K562 (cell line): ENCODE measurements around the gene EML6. TPM values are rescaled to one million over a fixed set of nuclear protein-coding genes. Genes with fewer than 3 reads are reported as not detected.

Experiments used
- ATAC-seq: fragments of 200-7000 bp; cut with Tn5 transposase; 3 replicates; pipeline ENCODE4 v1.9.1; 2020; ENCODE audit warnings: moderate library complexity
- BruUV-seq: library from RNA; stranded (reverse); fragments of 400-500 nt; replicated peaks from 2 replicates; lab custom pipeline; 2021; lab: Mats Ljungman, UMichigan
- CTCF ChIA-PET: fragments of 300-600 bp; formaldehyde crosslinking; extraction: SDS; loops from one replicate; lab custom pipeline; 2021; ENCODE audit warnings: low intra/inter-chr PET ratio; lab: Yijun Ruan, JAX
- POLR2A ChIA-PET: fragments of 300-600, 350-650 bp; sonication (Branson Sonifier 250); formaldehyde crosslinking; extraction: SDS; loops from one replicate; lab custom pipeline; 2021; ENCODE audit warnings: antibody characterized with exemption, inconsistent platforms; lab: Yijun Ruan, JAX
- DNase-seq, 4 experiments: peaks; one replicate each; pipeline versions ENCODE4 v3.0.0 to v3.0.0-alpha.2; 2011 to 2018; ENCODE audit warnings: low spot score in 3 of 4, mixed read lengths in 3 of 4; ENCODE audit errors: extremely low read depth in 1 of 4
- FAIRE-seq: peaks from 2 replicates; lab custom pipeline; 2011; peaks lifted over from hg19 to GRCh38; lab: Jason Lieb, UNC
- H2AFZ ChIP-seq: 2 replicates; pipeline ENCODE4 v1.6.0; 2011; ENCODE audit warnings: low read depth, low read length, control low read depth, inconsistent platforms
- H3K27ac ChIP-seq: fragments of 200-600 bp; 3 replicates; pipeline ENCODE4 v1.8.0; 2011; ENCODE audit warnings: low read depth, mild to moderate bottlenecking, control low read depth, inconsistent platforms, low read length, moderate library complexity, mixed read lengths; ENCODE audit errors: extremely low read depth
- H3K27me3 ChIP-seq, 2 experiments: fragments of 300-600 bp in 1 of 2; 2 replicates in 1 of 2; 3 replicates in 1 of 2; pipeline versions ENCODE4 v1.6.0 to v1.8.0; 2011; ENCODE audit warnings: inconsistent platforms in 2 of 2, low read length in 2 of 2, mild to moderate bottlenecking in 1 of 2, mixed read lengths in 1 of 2, moderate library complexity in 1 of 2; ENCODE audit not compliant: control insufficient read depth in 2 of 2, insufficient read depth in 2 of 2
- H3K36me3 ChIP-seq: fragments of 300-600 bp; 3 replicates; pipeline ENCODE4 v1.8.0; 2011; ENCODE audit warnings: mild to moderate bottlenecking, low read length, inconsistent platforms; ENCODE audit not compliant: control insufficient read depth, insufficient read depth
- H3K4me1 ChIP-seq, 2 experiments: fragments of 200-600 bp in 1 of 2; replicated peaks in 1 of 2; 2 replicates in 1 of 2; 3 replicates in 1 of 2; pipeline versions ENCODE4 v1.5.1 to v1.8.0; 2011; ENCODE audit warnings: inconsistent platforms in 2 of 2, low read length in 2 of 2, mild to moderate bottlenecking in 1 of 2, mixed read lengths in 1 of 2, moderate library complexity in 1 of 2; ENCODE audit not compliant: control insufficient read depth in 2 of 2, insufficient read depth in 2 of 2
- H3K4me2 ChIP-seq: 2 replicates; pipeline ENCODE4 v1.6.1; 2011; ENCODE audit warnings: low read length, control low read depth, inconsistent platforms, mixed read lengths; ENCODE audit not compliant: insufficient read depth
- H3K4me3 ChIP-seq: fragments of 200-600 bp; sonication (generic), shearing (Covaris generic); 2 replicates; pipeline ENCODE4 v1.5.1; 2016; ENCODE audit warnings: control low read depth, inconsistent platforms
- H3K79me2 ChIP-seq: fragments of 200-600 bp; 3 replicates; pipeline ENCODE4 v1.8.0; 2011; ENCODE audit warnings: low read length, inconsistent platforms; ENCODE audit not compliant: control insufficient read depth, insufficient read depth
- H3K9ac ChIP-seq, 2 experiments: 2 replicates each; pipeline versions ENCODE4 v1.6.0 to v1.6.1; 2011; ENCODE audit warnings: low read depth in 2 of 2, low read length in 2 of 2, control low read depth in 1 of 2, inconsistent platforms in 1 of 2, mild to moderate bottlenecking in 1 of 2, mixed read lengths in 1 of 2; ENCODE audit not compliant: insufficient read depth in 1 of 2
- H3K9me1 ChIP-seq: one replicate; pipeline ENCODE4 v1.6.0; 2011; ENCODE audit warnings: inconsistent platforms, mild to moderate bottlenecking, low read length, moderate library complexity; ENCODE audit not compliant: control insufficient read depth, insufficient read depth
- H3K9me3 ChIP-seq: replicated peaks from 2 replicates; pipeline ENCODE4 v1.5.1; 2011; ENCODE audit warnings: low read depth, low read length, inconsistent platforms; ENCODE audit not compliant: control insufficient read depth, insufficient read depth
- H4K20me1 ChIP-seq: replicated peaks from 2 replicates; pipeline ENCODE4 v1.6.1; 2011; ENCODE audit warnings: low read length, inconsistent platforms, mixed read lengths; ENCODE audit not compliant: control insufficient read depth, insufficient read depth
- CREB5 ChIP-seq: fragments of 250-450 bp; sonication (Bioruptor Pico); IDR thresholded peaks from 2 replicates; pipeline ENCODE4 v1.5.0; 2020; ENCODE audit warnings: mild to moderate bottlenecking
- E2F3 ChIP-seq: fragments of 250-450 bp; sonication (Bioruptor Pico); IDR thresholded peaks from 2 replicates; pipeline ENCODE4 v1.4.0; 2020; ENCODE audit warnings: mild to moderate bottlenecking
- ERF ChIP-seq: fragments of 450-650 bp; formaldehyde crosslinking; IDR thresholded peaks from 2 replicates; pipeline ENCODE4 v1.4.0; 2020; ENCODE audit warnings: mild to moderate bottlenecking, mixed read lengths
- GATAD2A ChIP-seq: fragments of 450-650 bp; IDR thresholded peaks from 2 replicates; pipeline ENCODE4 v1.6.1; 2017
- HNRNPLL ChIP-seq: fragments of 200-400 bp; formaldehyde crosslinking; IDR thresholded peaks from 2 replicates; pipeline ENCODE4 v1.6.1; 2017; ENCODE audit warnings: low read length, low read depth, mild to moderate bottlenecking; ENCODE audit not compliant: poor library complexity, severe bottlenecking
- KAT7 ChIP-seq: sonication (generic); formaldehyde crosslinking; IDR thresholded peaks from 2 replicates; pipeline ENCODE4 v1.8.0; 2022; ENCODE audit warnings: missing genetic modification reagents, mild to moderate bottlenecking, borderline replicate concordance
- MEF2D ChIP-seq: conservative IDR thresholded peaks from 2 replicates; pipeline ENCODE4 v1.6.1; 2016; ENCODE audit warnings: low read depth, missing genetic modification characterization, missing compliant biosample characterization
- NCOR1 ChIP-seq: fragments of 450-650 bp; IDR thresholded peaks from 2 replicates; pipeline ENCODE4 v1.6.1; 2016; ENCODE audit warnings: mild to moderate bottlenecking, moderate library complexity
- PTRF ChIP-seq: fragments of 450-650 bp; IDR thresholded peaks from 2 replicates; pipeline ENCODE4 v1.6.1; 2016; ENCODE audit warnings: mild to moderate bottlenecking, missing genetic modification characterization, missing compliant biosample characterization
- STAT6 ChIP-seq: sonication (generic); formaldehyde crosslinking; IDR thresholded peaks from 2 replicates; pipeline ENCODE4 v1.8.1; 2023; ENCODE audit warnings: mild to moderate bottlenecking, missing genetic modification reagents
- THAP12 ChIP-seq: fragments of 250-450 bp; sonication (Bioruptor Pico); IDR thresholded peaks from 2 replicates; pipeline ENCODE4 v1.9.0; 2021; ENCODE audit warnings: mild to moderate bottlenecking, inconsistent platforms
- THRA ChIP-seq: fragments of 450-650 bp; IDR thresholded peaks from 2 replicates; pipeline ENCODE4 v1.6.1; 2017; ENCODE audit warnings: mild to moderate bottlenecking, moderate library complexity
- ZBTB43 ChIP-seq: sonication (generic); formaldehyde crosslinking; IDR thresholded peaks from 2 replicates; pipeline ENCODE4 v1.8.0; 2023; ENCODE audit warnings: mild to moderate bottlenecking, missing genetic modification reagents
- WGBS: fragments of 100-300 bp; shearing (Covaris generic); methylation state at CpG from one replicate; pipeline ENCODE4 v1.1.6; 2016; ENCODE audit warnings: low coverage, mixed read lengths; ENCODE audit not compliant: insufficient coverage; ENCODE audit errors: missing lambda C conversion rate; 5-methylcytosine and 5-hydroxymethylcytosine counted together
- in situ Hi-C: fragments of 300-500 bp; cut with MboI; formaldehyde crosslinking; loops from 4 replicates; pipeline ENCODE4 v1.15.0; 2018; ENCODE audit warnings: inconsistent platforms, mixed read lengths
- intact Hi-C: fragments of 100-400 bp; cut with micrococcal nuclease; formaldehyde crosslinking; loops from 2 replicates; pipeline ENCODE4 v1.14.2; 2022
- polyA plus RNA-seq, 8 experiments: library from polyadenylated mRNA; depleted of rRNA in 4 of 8; stranded (reverse) in 5 of 8; unstranded in 3 of 8; fragments of >200 nt; fragmentation: Nextera tagmentation in 2 of 8; fragmentation: Illumina TruSeq in 1 of 8; extraction: Ambion mirVana in 2 of 8; extraction: Trizol in 1 of 8; gene quantifications; 2 replicates each; pipeline versions ENCODE4 v1.2.1 to v1.2.3, GENCODE V29; 2011 to 2014; ENCODE audit warnings: inconsistent platforms in 1 of 8, missing spikeins in 1 of 8
- total RNA-seq, 7 experiments: library from RNA; depleted of rRNA in 6 of 7; stranded (reverse); fragments of >200 nt in 6 of 7; fragmentation: Illumina TruSeq in 2 of 7; extraction: Trizol in 2 of 7; gene quantifications; 2 replicates each; pipeline versions ENCODE4 v1.2.1 to v1.2.3, GENCODE V29; 2011 to 2021; ENCODE audit warnings: low replicate concordance in 1 of 7

The EML6 gene
- total and polyA plus RNA-seq, 9 of the 15 experiments (the other 6 are each of a cell fraction or from before 2014, with no cell fraction given): 0.07 to 0.56 (median 0.25) TPM

GRCh38 chr2:54699665-54700064 is 23.8 kb upstream of the EML6 start:
- FAIRE-seq (no peak), ATAC-seq (no peak), DNase-seq (no peak)
- Histone ChIP-seq H3K9ac (no peak overlapping the region), H3K4me2 (no peak overlapping the region), H3K4me3 (no peak overlapping the region), H3K4me1 (peaks cover 0 to 2% of the 10 kb centered on the region in 2 experiments; a peak in 1 of 5 replicates), H3K9me1 (no peaks in the 10 kb centered on the region), H3K9me3 (no peaks in the 10 kb centered on the region), H3K36me3 (no peaks in the 10 kb centered on the region), H2AFZ (no peak overlapping the region), H4K20me1 (no peaks in the 10 kb centered on the region), H3K27me3 (no peaks in the 10 kb centered on the region), H3K27ac (no peak overlapping the region), H3K79me2 (no peaks in the 10 kb centered on the region)
- intact Hi-C loops: loop anchor here (5.0 kb wide), 1 partner anchor 32 kb away; no protein-coding TSS in a partner anchor
- no peak for TF ChIP-seq KAT7 (CRISPR knock-in tag)
- TF ChIP-seq HNRNPLL: no peak
- TF ChIP-seq NCOR1: no peak
- TF ChIP-seq MEF2D (tag): no peak
- TF ChIP-seq THAP12 (CRISPR knock-in tag): no peak
- TF ChIP-seq ZBTB43 (CRISPR knock-in tag): no peak
- TF ChIP-seq E2F3 (CRISPR knock-in tag): no peak
- TF ChIP-seq THRA: no peak
- no peak for TF ChIP-seq PTRF (tag)
- no peak for TF ChIP-seq STAT6 (CRISPR knock-in tag)
- TF ChIP-seq CREB5 (CRISPR knock-in tag): no peak
- TF ChIP-seq GATAD2A: no peak
- TF ChIP-seq ERF: no peak
- ChIA-PET CTCF (no interaction called here), POLR2A (no interaction called here)
- in situ Hi-C loops: loop anchor here (10.0 kb wide), 1 partner anchor 585 kb away; the partner anchor contains the start of gene ACYP2
- WGBS: 0% methylated on average over 2 of the region's 2 CpGs
- no TSS peak for BruUV-seq
